ENCODE measurements around the gene A3GALT2. TPM values are rescaled to one million over a fixed set of nuclear protein-coding genes. Genes with fewer than 3 reads are reported as not detected.

The A3GALT2 gene
- total RNA-seq, 4 donors from 2014 or later, result 0.89 TPM; not detected in 3

DNA sequence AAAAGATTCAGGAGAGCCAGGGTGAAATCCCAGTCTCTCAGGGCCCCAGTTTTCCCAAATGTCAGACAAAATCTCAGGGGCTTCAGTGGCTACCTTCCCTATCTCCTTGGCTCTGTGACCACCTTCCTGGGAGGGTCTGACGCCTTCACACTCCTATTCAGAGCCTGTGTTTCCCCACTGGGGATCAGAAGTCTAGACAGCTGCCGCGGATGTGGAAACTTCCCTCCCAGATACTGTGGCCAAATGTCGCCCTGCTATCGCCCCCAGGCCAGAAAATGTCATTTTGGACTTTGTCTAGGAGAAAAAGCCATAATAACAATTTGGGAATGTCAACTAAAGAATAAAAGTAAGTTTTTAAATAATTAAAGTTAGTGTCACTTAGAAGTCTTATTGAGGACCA, 15.9 kb downstream of the A3GALT2 start:
- Histone ChIP-seq H3K4me1 (peaks cover 18 to 43% of the 10 kb centered on the region in 2 donors), H3K27ac (no peak overlapping the region), H3K27me3 (no peaks in the 10 kb centered on the region), H3K4me3 (replicated peaks in 1 of 3) (no peak overlapping the region), H3K36me3 (no peaks in the 10 kb centered on the region), H3K9me3 (no peaks in the 10 kb centered on the region)
- intact Hi-C loops (cut with DNase I), result no loop called here
- TF ChIP-seq POLR2A (IDR thresholded peaks at IDR 0.05), result no peak
- TF ChIP-seq, protein P1, sequence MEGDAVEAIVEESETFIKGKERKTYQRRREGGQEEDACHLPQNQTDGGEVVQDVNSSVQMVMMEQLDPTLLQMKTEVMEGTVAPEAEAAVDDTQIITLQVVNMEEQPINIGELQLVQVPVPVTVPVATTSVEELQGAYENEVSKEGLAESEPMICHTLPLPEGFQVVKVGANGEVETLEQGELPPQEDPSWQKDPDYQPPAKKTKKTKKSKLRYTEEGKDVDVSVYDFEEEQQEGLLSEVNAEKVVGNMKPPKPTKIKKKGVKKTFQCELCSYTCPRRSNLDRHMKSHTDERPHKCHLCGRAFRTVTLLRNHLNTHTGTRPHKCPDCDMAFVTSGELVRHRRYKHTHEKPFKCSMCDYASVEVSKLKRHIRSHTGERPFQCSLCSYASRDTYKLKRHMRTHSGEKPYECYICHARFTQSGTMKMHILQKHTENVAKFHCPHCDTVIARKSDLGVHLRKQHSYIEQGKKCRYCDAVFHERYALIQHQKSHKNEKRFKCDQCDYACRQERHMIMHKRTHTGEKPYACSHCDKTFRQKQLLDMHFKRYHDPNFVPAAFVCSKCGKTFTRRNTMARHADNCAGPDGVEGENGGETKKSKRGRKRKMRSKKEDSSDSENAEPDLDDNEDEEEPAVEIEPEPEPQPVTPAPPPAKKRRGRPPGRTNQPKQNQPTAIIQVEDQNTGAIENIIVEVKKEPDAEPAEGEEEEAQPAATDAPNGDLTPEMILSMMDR (IDR thresholded peaks at IDR 0.05), result no peak
- DNase-seq, result no peak
- 95 to 98% methylated on average over 5 of the region's 5 CpGs for WGBS, 2 donors

DNA sequence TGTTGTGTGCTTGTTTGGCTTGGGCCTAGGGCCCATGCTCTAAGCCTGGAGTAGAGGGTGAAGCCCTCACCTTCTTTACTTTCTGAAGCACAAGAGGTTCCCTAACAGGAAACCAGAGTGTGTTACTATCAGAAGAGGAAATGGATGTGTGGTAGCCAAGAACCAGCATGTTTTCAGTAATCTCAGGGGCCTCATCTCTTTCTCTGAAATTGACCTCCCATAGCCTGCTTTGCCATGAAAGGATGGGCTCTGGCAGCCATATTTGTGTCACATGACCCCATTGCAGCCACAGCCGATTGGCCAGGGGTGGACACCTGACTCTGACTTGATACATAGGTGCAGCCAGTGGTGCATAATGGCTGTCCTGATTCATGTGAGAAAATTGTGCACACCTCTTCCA, 18.6 kb downstream of the A3GALT2 start:
- intact Hi-C loops (cut with DNase I), result no loop called here
- TF ChIP-seq, protein P1 (IDR thresholded peaks at IDR 0.05), result no peak
- no peak for TF ChIP-seq POLR2A (IDR thresholded peaks at IDR 0.05)
- no peak for DNase-seq

GRCh38 chr1:33301273-33301984, 19.5 kb downstream of the A3GALT2 start:
- Histone ChIP-seq H3K9me3 (no peaks in the 10 kb centered on the region), H3K27me3 (no peaks in the 10 kb centered on the region), H3K36me3 (peaks cover 0 to 5% of the 10 kb centered on the region in 2 donors), H3K4me1 (peaks cover 18 to 36% of the 10 kb centered on the region in 2 donors), H3K27ac (peak overlapping the region; percentile 41 to 63 (median 48)), H3K4me3 (replicated peaks in 1 of 3) (no peak overlapping the region)
- 73 to 74% methylated on average over 4 of the region's 4 CpGs for WGBS, 2 donors
- no peak for DNase-seq
- intact Hi-C loops (cut with DNase I), result no loop called here
- no peak for TF ChIP-seq POLR2A (IDR thresholded peaks at IDR 0.05)
- TF ChIP-seq, protein P1 (IDR thresholded peaks at IDR 0.05), result no peak

More for the DNA sequence above, 18.6 kb downstream of the A3GALT2 start:
- H3K27me3 ChIP-seq, result no peaks in the 10 kb centered on the region
- peak overlapping the region in 1 of 3 donors; percentile 4 for H3K27ac ChIP-seq
- H3K9me3 ChIP-seq, result no peaks in the 10 kb centered on the region
- WGBS, 2 donors, result 88 to 100% methylated on average over 1 of the region's 1 CpG
- no peak overlapping the region for H3K4me3 ChIP-seq (replicated peaks in 1 of 3)
- peaks cover 18 to 44% of the 10 kb centered on the region in 2 donors for H3K4me1 ChIP-seq
- H3K36me3 ChIP-seq, result peaks cover 0 to 5% of the 10 kb centered on the region in 2 donors

GRCh38 chr1:33300673-33301072, 20.2 kb downstream of the A3GALT2 start:
- intact Hi-C loops (cut with DNase I), result no loop called here
- TF ChIP-seq, protein P1 (IDR thresholded peaks at IDR 0.05), result no peak
- TF ChIP-seq POLR2A (IDR thresholded peaks at IDR 0.05), result no peak
- Histone ChIP-seq H3K4me3 (replicated peaks in 1 of 3) (no peak overlapping the region), H3K9me3 (no peaks in the 10 kb centered on the region), H3K27ac (peak overlapping the region; percentile 41 to 63 (median 48)), H3K4me1 (peaks cover 20 to 32% of the 10 kb centered on the region in 2 donors), H3K36me3 (peaks cover 5 to 6% of the 10 kb centered on the region in 2 donors), H3K27me3 (no peaks in the 10 kb centered on the region)
- 46 to 47% methylated on average over 5 of the region's 5 CpGs for WGBS, 2 donors
- peak; percentile 90 to 91 for DNase-seq

GRCh38 chr1:33299461-33300155, 21.3 kb downstream of the A3GALT2 start:
- H3K27ac ChIP-seq, result peak overlapping the region in 1 of 3 donors; percentile 63
- WGBS, 2 donors, result 90 to 94% methylated on average over 13 to 15 of the region's 15 CpGs
- no peak for TF ChIP-seq POLR2A (IDR thresholded peaks at IDR 0.05)
- TF ChIP-seq, protein P1 (IDR thresholded peaks at IDR 0.05), result no peak
- H3K4me1 ChIP-seq, result peaks cover 22 to 32% of the 10 kb centered on the region in 2 donors
- peaks cover 6 to 9% of the 10 kb centered on the region in 2 donors for H3K36me3 ChIP-seq
- intact Hi-C loops (cut with DNase I), result loop anchor here (10.0 kb wide), 1 partner anchor 165 kb away; no protein-coding TSS in a partner anchor
- no peaks in the 10 kb centered on the region for H3K9me3 ChIP-seq
- H3K27me3 ChIP-seq, result no peaks in the 10 kb centered on the region
- H3K4me3 ChIP-seq (replicated peaks in 1 of 3), result no peak overlapping the region
- no peak for DNase-seq

Measured in thyroid gland (tissue), 4 donors.